Loucy (cell line): ENCODE results near the gene RACGAP1.

Experiments
- H2AFZ ChIP-seq: fragments of 200-600 bp; sonication (generic); 2 replicates; pipeline ENCODE4 v1.6.0; 2016; ENCODE audit warnings: antibody characterized with exemption, mild to moderate bottlenecking, low read length, moderate library complexity
- H3F3A ChIP-seq: fragments of 200-600 bp; 2 replicates; pipeline ENCODE4 v1.6.0; 2016; ENCODE audit warnings: antibody characterized with exemption, low read depth, mild to moderate bottlenecking
- H3K27me3 ChIP-seq: fragments of 200-600 bp; sonication (generic); 2 replicates; pipeline ENCODE4 v1.6.1; 2014; ENCODE audit warnings: low read length, mild to moderate bottlenecking; ENCODE audit not compliant: insufficient read depth, poor library complexity, severe bottlenecking
- H3K36me3 ChIP-seq: fragments of 200-600 bp; sonication (generic); 2 replicates; pipeline ENCODE4 v1.6.1; 2016; ENCODE audit warnings: low read length; ENCODE audit not compliant: insufficient read depth
- H3K4me1 ChIP-seq: fragments of 200-600 bp; sonication (generic); 2 replicates; pipeline ENCODE4 v1.5.1; 2014; ENCODE audit warnings: low read length, mild to moderate bottlenecking; ENCODE audit not compliant: insufficient read depth, poor library complexity, severe bottlenecking
- H3K4me2 ChIP-seq: fragments of 200-600 bp; sonication (generic); 2 replicates; pipeline ENCODE4 v1.6.0; 2014; ENCODE audit warnings: antibody characterized with exemption, low read length, low read depth, mild to moderate bottlenecking; ENCODE audit not compliant: poor library complexity, severe bottlenecking
- H3K4me3 ChIP-seq: fragments of 200-600 bp; sonication (generic); 2 replicates; pipeline ENCODE4 v1.5.1; 2014; ENCODE audit warnings: low read length, mild to moderate bottlenecking, mixed read lengths; ENCODE audit not compliant: poor library complexity, severe bottlenecking
- H3K79me2 ChIP-seq: fragments of 200-600 bp; sonication (generic); 2 replicates; pipeline ENCODE4 v1.6.1; 2014; ENCODE audit warnings: low read length; ENCODE audit not compliant: insufficient read depth
- H3K9ac ChIP-seq: fragments of 200-600 bp; sonication (generic); 2 replicates; pipeline ENCODE4 v1.6.0; 2014; ENCODE audit warnings: mild to moderate bottlenecking, low read depth, low read length, moderate library complexity; ENCODE audit not compliant: poor library complexity, severe bottlenecking
- H3K9me2 ChIP-seq: fragments of 200-600 bp; sonication (generic); replicated peaks from 2 replicates; pipeline ENCODE4 v1.6.1; 2016; ENCODE audit warnings: low read depth, low read length, mixed read lengths
- H3K9me3 ChIP-seq: fragments of 200-600 bp; sonication (generic); 2 replicates; pipeline ENCODE4 v1.6.1; 2014; ENCODE audit warnings: mild to moderate bottlenecking, antibody characterized with exemption, low read length, low read depth; ENCODE audit not compliant: insufficient read depth
- H4K20me1 ChIP-seq: fragments of 200-600 bp; sonication (generic); 2 replicates; pipeline ENCODE4 v1.6.0; 2014; ENCODE audit warnings: antibody characterized with exemption, low read length, mild to moderate bottlenecking; ENCODE audit not compliant: insufficient read depth, poor library complexity, severe bottlenecking
- EZH2phosphoT487 ChIP-seq: fragments of 200-600 bp; IDR thresholded peaks from 2 replicates; pipeline ENCODE4 v1.6.1; 2018; ENCODE audit warnings: antibody characterized with exemption, mild to moderate bottlenecking, moderate library complexity, borderline replicate concordance
- TF ChIP-seq, protein P1 (sequence below): fragments of 200-600 bp; sonication (generic); conservative IDR thresholded peaks from 2 replicates; pipeline ENCODE4 v1.5.1; 2014; ENCODE audit warnings: mild to moderate bottlenecking, antibody characterized with exemption, low read length

Gene RACGAP1

GRCh38 chr12:49985981-49986380 lies 39.3 kb downstream of the RACGAP1 start:
- Histone ChIP-seq H3K9me3 (no peaks in the 10 kb centered on the region), H3K4me2 (no peak overlapping the region), H3K27me3 (no peaks in the 10 kb centered on the region), H3K79me2 (no peaks in the 10 kb centered on the region), H3K36me3 (peaks cover 55% of the 10 kb centered on the region; the same call in 1 of the 2 replicates), H3K9ac (no peak overlapping the region), H3K4me3 (no peak overlapping the region), H4K20me1 (no peaks in the 10 kb centered on the region), H2AFZ (no peak overlapping the region), H3K9me2 (no peaks in the 10 kb centered on the region), H3F3A (no peaks in the 10 kb centered on the region), H3K4me1 (no peaks in the 10 kb centered on the region)
- no peak for TF ChIP-seq EZH2phosphoT487
- TF ChIP-seq, protein P1, sequence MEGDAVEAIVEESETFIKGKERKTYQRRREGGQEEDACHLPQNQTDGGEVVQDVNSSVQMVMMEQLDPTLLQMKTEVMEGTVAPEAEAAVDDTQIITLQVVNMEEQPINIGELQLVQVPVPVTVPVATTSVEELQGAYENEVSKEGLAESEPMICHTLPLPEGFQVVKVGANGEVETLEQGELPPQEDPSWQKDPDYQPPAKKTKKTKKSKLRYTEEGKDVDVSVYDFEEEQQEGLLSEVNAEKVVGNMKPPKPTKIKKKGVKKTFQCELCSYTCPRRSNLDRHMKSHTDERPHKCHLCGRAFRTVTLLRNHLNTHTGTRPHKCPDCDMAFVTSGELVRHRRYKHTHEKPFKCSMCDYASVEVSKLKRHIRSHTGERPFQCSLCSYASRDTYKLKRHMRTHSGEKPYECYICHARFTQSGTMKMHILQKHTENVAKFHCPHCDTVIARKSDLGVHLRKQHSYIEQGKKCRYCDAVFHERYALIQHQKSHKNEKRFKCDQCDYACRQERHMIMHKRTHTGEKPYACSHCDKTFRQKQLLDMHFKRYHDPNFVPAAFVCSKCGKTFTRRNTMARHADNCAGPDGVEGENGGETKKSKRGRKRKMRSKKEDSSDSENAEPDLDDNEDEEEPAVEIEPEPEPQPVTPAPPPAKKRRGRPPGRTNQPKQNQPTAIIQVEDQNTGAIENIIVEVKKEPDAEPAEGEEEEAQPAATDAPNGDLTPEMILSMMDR, result no peak

- Histone ChIP-seq H3K4me3 (no peak overlapping the region), H3K79me2 (no peaks in the 10 kb centered on the region), H3K9me3 (no peaks in the 10 kb centered on the region), H3K4me2 (no peak overlapping the region), H3K27me3 (no peaks in the 10 kb centered on the region), H3K9me2 (no peaks in the 10 kb centered on the region), H2AFZ (no peak overlapping the region), H3K9ac (no peak overlapping the region), H3K4me1 (no peaks in the 10 kb centered on the region), H4K20me1 (no peaks in the 10 kb centered on the region), H3K36me3 (peaks cover 42% of the 10 kb centered on the region; the same call in 1 of the 2 replicates), H3F3A (no peaks in the 10 kb centered on the region)
- TF ChIP-seq EZH2phosphoT487, result no peak
- TF ChIP-seq, protein P1, result no peak
Observed at GRCh38 chr12:49984476-49985359, 40.6 kb downstream of the RACGAP1 start.

- H3K4me3 ChIP-seq, result no peak overlapping the region
- TF ChIP-seq, protein P1, result no peak
- H3K79me2 ChIP-seq, result no peaks in the 10 kb centered on the region
- no peaks in the 10 kb centered on the region for H3K27me3 ChIP-seq
- H3K36me3 ChIP-seq, result peaks cover 34% of the 10 kb centered on the region; the same call in 1 of the 2 replicates
- no peaks in the 10 kb centered on the region for H3K9me2 ChIP-seq
- no peaks in the 10 kb centered on the region for H3F3A ChIP-seq
- no peaks in the 10 kb centered on the region for H4K20me1 ChIP-seq
- no peak overlapping the region for H3K9ac ChIP-seq
- no peaks in the 10 kb centered on the region for H3K4me1 ChIP-seq
- no peaks in the 10 kb centered on the region for H3K9me3 ChIP-seq
- no peak overlapping the region for H2AFZ ChIP-seq
- no peak overlapping the region for H3K4me2 ChIP-seq
Observed at GRCh38 chr12:49983892-49984291, 41.4 kb downstream of the RACGAP1 start.
